CD4-positive, alpha-beta memory T cell (primary cell): ENCODE results near the gene RAD54L2. TPM values are rescaled to one million over a fixed set of nuclear protein-coding genes. Genes with fewer than 3 reads are reported as not detected.
A peak's percentile ranks its signal among the peaks of the same experiment; 100 is the strongest.
"Not testable (repeated sequence)": the region's sequence is repeated elsewhere in the genome, so short reads cannot be mapped to it uniquely, and the experiment has no call there.

Experiments used
- CTCF ChIA-PET: fragments of 350-600 bp; sonication (Branson Sonifier 250); formaldehyde crosslinking; loops from one replicate; lab custom pipeline; 2021; ENCODE audit warnings: inconsistent platforms; ENCODE audit not compliant: partially characterized antibody; lab: Charles Lee
- POLR2A ChIA-PET: fragments of 350-600 bp; sonication (Branson Sonifier 250); formaldehyde crosslinking; loops from one replicate; lab custom pipeline; 2021; ENCODE audit not compliant: partially characterized antibody; lab: Charles Lee
- DNase-seq, 5 donors: peaks; one replicate each; pipeline versions ENCODE4 v3.0.0 to v3.0.0-alpha.2; 2020 to 2022; ENCODE audit warnings: mixed read lengths in 1 of 5
- H3K27ac ChIP-seq: one replicate; pipeline ENCODE4 v1.7.0; 2013; ENCODE audit warnings: low read depth, low read length
- H3K27me3 ChIP-seq: 2 replicates; pipeline ENCODE4 v1.7.0; 2013; ENCODE audit warnings: mild to moderate bottlenecking, low read length, moderate library complexity; ENCODE audit not compliant: insufficient read depth
- H3K36me3 ChIP-seq: 2 replicates; pipeline ENCODE4 v1.7.0; 2013; ENCODE audit warnings: mild to moderate bottlenecking, low read length, moderate library complexity; ENCODE audit not compliant: insufficient read depth
- H3K4me1 ChIP-seq: 2 replicates; pipeline ENCODE4 v1.7.0; 2013; ENCODE audit warnings: mild to moderate bottlenecking, low read length, moderate library complexity; ENCODE audit not compliant: insufficient read depth
- H3K4me3 ChIP-seq, 2 donors: one replicate each; pipeline ENCODE4 v1.7.0; 2013; ENCODE audit warnings: low read length in 2 of 2, mild to moderate bottlenecking in 1 of 2
- H3K9me3 ChIP-seq, 2 donors: one replicate each; pipeline ENCODE4 v1.7.0; 2013; ENCODE audit warnings: low read length in 2 of 2, control low read depth in 1 of 2; ENCODE audit not compliant: control insufficient read depth in 1 of 2
- H3K27ac Mint-ChIP-seq, 7 donors: one replicate each; pipeline ENCODE4 v1.8.0; 2020 to 2021; ENCODE audit warnings: mixed read lengths in 7 of 7, mild to moderate bottlenecking in 6 of 7, inconsistent platforms in 3 of 7, moderate library complexity in 3 of 7
- H3K27me3 Mint-ChIP-seq, 2 donors: one replicate each; pipeline ENCODE4 v1.8.0; 2020 to 2021; ENCODE audit warnings: mixed read lengths in 2 of 2
- H3K36me3 Mint-ChIP-seq, 2 donors: one replicate each; pipeline ENCODE4 v1.8.0; 2020 to 2021; ENCODE audit warnings: mixed read lengths in 2 of 2, inconsistent platforms in 1 of 2, mild to moderate bottlenecking in 1 of 2
- H3K4me1 Mint-ChIP-seq, 4 donors: one replicate each; pipeline ENCODE4 v1.8.0; 2020 to 2021; ENCODE audit warnings: mixed read lengths in 4 of 4, mild to moderate bottlenecking in 1 of 4
- H3K4me3 Mint-ChIP-seq, 8 donors: one replicate each; pipeline ENCODE4 v1.8.0; 2020 to 2021; ENCODE audit warnings: mixed read lengths in 8 of 8, mild to moderate bottlenecking in 7 of 8, moderate library complexity in 6 of 8, inconsistent platforms in 3 of 8
- H3K9me3 Mint-ChIP-seq, 8 donors: one replicate each; pipeline ENCODE4 v1.8.0; 2020 to 2021; ENCODE audit warnings: mixed read lengths in 8 of 8, mild to moderate bottlenecking in 5 of 8, inconsistent platforms in 3 of 8, moderate library complexity in 1 of 8
- intact Hi-C: fragments of 100-400 bp; cut with micrococcal nuclease; formaldehyde crosslinking; loops from one replicate; pipeline ENCODE4 v1.15.1; 2023
- polyA plus RNA-seq, 2 donors: library from polyadenylated mRNA; unstranded; fragments of 300-500 nt; fragmentation: Illumina TruSeq; gene quantifications; one replicate each; pipeline ENCODE4 v1.2.3, GENCODE V29; 2021
- total RNA-seq, 2 experiments: library from RNA; stranded (reverse); gene quantifications; one replicate each; pipeline ENCODE4 v1.2.3, GENCODE V29; 2021

Gene RAD54L2
- total and polyA plus RNA-seq, 4 experiments from 2014 or later = 9.5 to 40.1 (median 29.1) TPM

DNA sequence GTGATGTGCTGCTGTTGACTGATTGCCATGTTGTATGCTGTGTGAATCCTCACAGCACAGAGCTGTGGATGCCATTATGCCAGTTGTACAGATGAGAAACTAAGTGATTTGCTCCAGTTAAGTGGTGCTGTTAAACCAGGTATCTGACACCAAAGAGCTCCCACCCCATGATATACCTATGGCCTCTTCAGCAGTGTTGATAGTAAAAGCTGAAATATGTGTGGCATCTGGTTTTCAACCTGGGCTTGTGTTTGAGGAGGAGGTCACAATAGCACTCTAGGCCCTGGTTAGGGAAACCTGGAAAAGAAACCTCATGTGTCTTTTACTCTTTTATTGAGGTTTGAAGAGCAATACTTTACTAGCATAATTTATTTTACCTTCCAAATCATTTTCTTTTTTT is 21.4 kb downstream of the RAD54L2 start:
- DNase-seq = no peak
- ChIA-PET CTCF (no interaction called here), POLR2A (no interaction called here)
- Histone ChIP-seq H3K4me1 (peaks cover 18% of the 10 kb centered on the region), H3K9me3 (no peaks in the 10 kb centered on the region), H3K27ac (no peak overlapping the region), H3K4me3 (no peak overlapping the region), H3K27me3 (no peaks in the 10 kb centered on the region), H3K36me3 (peaks cover 2% of the 10 kb centered on the region)
- peak overlapping the region in 2 of 7 donors; percentile 41 to 57 for H3K27ac Mint-ChIP-seq
- H3K36me3 Mint-ChIP-seq = peaks cover 7 to 18% of the 10 kb centered on the region in 2 donors
- H3K4me1 Mint-ChIP-seq = peaks cover 16 to 21% (median 18%) of the 10 kb centered on the region in 4 donors
- H3K27me3 Mint-ChIP-seq = no peaks in the 10 kb centered on the region
- no peaks in the 10 kb centered on the region for H3K9me3 Mint-ChIP-seq
- intact Hi-C loops = loop anchor here (10.0 kb wide), 1 partner anchor 75 kb away; no protein-coding TSS in a partner anchor
- H3K4me3 Mint-ChIP-seq = no peak overlapping the region

GRCh38 chr3:51562403-51562802 is 23.9 kb downstream of the RAD54L2 start:
- H3K27ac Mint-ChIP-seq = peak overlapping the region in 1 of 7 donors; percentile 38
- H3K9me3 Mint-ChIP-seq, DNase-seq, H3K36me3 ChIP-seq, H3K27ac ChIP-seq, H3K4me3 Mint-ChIP-seq, CTCF ChIA-PET, H3K9me3 ChIP-seq, H3K27me3 ChIP-seq, POLR2A ChIA-PET, H3K27me3 Mint-ChIP-seq, H3K4me3 ChIP-seq: not testable (repeated sequence)
- H3K4me1 ChIP-seq = peaks cover 18% of the 10 kb centered on the region
- peaks cover 12 to 25% of the 10 kb centered on the region in 2 donors for H3K36me3 Mint-ChIP-seq
- peaks cover 22 to 29% (median 27%) of the 10 kb centered on the region in 4 donors for H3K4me1 Mint-ChIP-seq
- intact Hi-C loops = loop anchor here (10.0 kb wide), 1 partner anchor 72 kb away; no protein-coding TSS in a partner anchor

DNA sequence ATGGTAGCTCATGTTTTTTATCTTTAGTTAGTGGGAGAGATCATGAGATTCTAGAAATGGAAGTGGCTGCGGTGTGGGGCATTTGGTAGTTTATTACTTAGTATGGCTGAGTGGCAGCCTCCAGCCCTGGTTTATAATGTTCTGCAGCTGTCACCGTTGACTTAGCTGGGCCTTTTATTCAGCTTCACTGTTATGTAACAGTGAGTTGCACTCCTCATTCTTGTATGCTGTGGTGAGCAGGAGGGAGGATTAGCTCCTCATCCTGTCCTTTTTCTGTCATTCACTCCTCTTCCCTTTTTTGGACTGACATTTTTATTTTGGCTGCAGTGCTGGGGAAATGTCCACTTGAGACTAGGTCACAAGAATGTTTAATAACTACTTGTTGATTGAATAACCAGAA is 29.5 kb downstream of the RAD54L2 start:
- ChIA-PET CTCF (interaction anchor here (0.6 to 1.3 kb wide), 2 partner anchors 114 to 946 kb away, joined by 3 to 5 read pairs; no protein-coding TSS in a partner anchor), POLR2A (interaction anchor here (1.2 kb wide), 1 partner anchor 15 kb away, joined by 3 read pairs; no protein-coding TSS in a partner anchor)
- Histone ChIP-seq H3K9me3 (no peaks in the 10 kb centered on the region), H3K27me3 (no peaks in the 10 kb centered on the region), H3K27ac (no peak overlapping the region), H3K4me3 (no peak overlapping the region), H3K36me3 (no peaks in the 10 kb centered on the region), H3K4me1 (peaks cover 13% of the 10 kb centered on the region)
- Mint-ChIP-seq H3K4me1 (peaks cover 20 to 34% (median 31%) of the 10 kb centered on the region in 4 donors), H3K9me3 (no peaks in the 10 kb centered on the region), H3K36me3 (peaks cover 16 to 26% of the 10 kb centered on the region in 2 donors), H3K4me3 (no peak overlapping the region), H3K27me3 (no peaks in the 10 kb centered on the region), H3K27ac (peak overlapping the region in 4 of 7 donors; percentile 13 to 62 (median 38))
- no peak for DNase-seq
- intact Hi-C loops = loop anchor here (10.0 kb wide), 1 partner anchor 67 kb away; no protein-coding TSS in a partner anchor

GRCh38 chr3:51568996-51569395 is 30.5 kb downstream of the RAD54L2 start:
- Histone ChIP-seq H3K9me3 (no peaks in the 10 kb centered on the region), H3K36me3 (no peaks in the 10 kb centered on the region), H3K27ac (no peak overlapping the region), H3K4me3 (no peak overlapping the region), H3K27me3 (no peaks in the 10 kb centered on the region), H3K4me1 (peaks cover 4% of the 10 kb centered on the region)
- Mint-ChIP-seq H3K9me3 (no peaks in the 10 kb centered on the region), H3K4me3 (no peak overlapping the region), H3K36me3 (peaks cover 24 to 28% of the 10 kb centered on the region in 2 donors), H3K27ac (peak overlapping the region in 1 of 7 donors; percentile 43), H3K4me1 (peaks cover 15 to 24% (median 22%) of the 10 kb centered on the region in 4 donors), H3K27me3 (no peaks in the 10 kb centered on the region)
- intact Hi-C loops = loop anchor here (10.0 kb wide), 1 partner anchor 66 kb away; no protein-coding TSS in a partner anchor
- DNase-seq = no peak
- POLR2A ChIA-PET = no interaction called here
- CTCF ChIA-PET = no interaction called here

DNA sequence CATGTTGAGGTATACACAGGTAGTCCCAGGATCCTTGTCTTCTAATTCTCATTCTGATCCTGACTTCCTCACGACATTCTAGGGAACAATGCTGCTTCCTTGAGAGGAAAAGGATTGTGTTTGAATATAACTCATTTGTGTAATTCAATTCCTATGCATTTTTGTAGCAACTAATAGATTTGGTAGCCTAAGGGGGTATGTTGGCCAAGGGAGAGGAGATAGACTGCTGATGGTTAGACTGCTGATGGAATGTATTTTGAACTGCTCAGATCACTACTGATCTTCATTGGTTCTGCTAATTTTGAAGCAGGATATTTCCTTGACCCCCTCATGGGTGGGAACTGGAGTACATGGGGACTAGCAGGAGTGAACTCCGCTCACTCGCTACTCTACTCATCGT is 39.7 kb downstream of the RAD54L2 start:
- H3K27ac ChIP-seq = no peak overlapping the region
- H3K36me3 ChIP-seq = no peaks in the 10 kb centered on the region
- H3K4me3 ChIP-seq = no peak overlapping the region
- Mint-ChIP-seq H3K27me3 (no peaks in the 10 kb centered on the region), H3K9me3 (peaks cover 0 to 2% (median 0%) of the 10 kb centered on the region in 8 donors), H3K36me3 (peaks cover 28 to 38% of the 10 kb centered on the region in 2 donors), H3K4me1 (peaks cover 13 to 27% (median 23%) of the 10 kb centered on the region in 4 donors), H3K27ac (peak overlapping the region in 2 of 7 donors; percentile 42 to 61), H3K4me3 (no peak overlapping the region)
- intact Hi-C loops = no loop called here
- no peaks in the 10 kb centered on the region for H3K4me1 ChIP-seq
- no peak for DNase-seq
- CTCF ChIA-PET = no interaction called here
- no peaks in the 10 kb centered on the region for H3K9me3 ChIP-seq
- H3K27me3 ChIP-seq = no peaks in the 10 kb centered on the region
- POLR2A ChIA-PET = no interaction called here

DNA sequence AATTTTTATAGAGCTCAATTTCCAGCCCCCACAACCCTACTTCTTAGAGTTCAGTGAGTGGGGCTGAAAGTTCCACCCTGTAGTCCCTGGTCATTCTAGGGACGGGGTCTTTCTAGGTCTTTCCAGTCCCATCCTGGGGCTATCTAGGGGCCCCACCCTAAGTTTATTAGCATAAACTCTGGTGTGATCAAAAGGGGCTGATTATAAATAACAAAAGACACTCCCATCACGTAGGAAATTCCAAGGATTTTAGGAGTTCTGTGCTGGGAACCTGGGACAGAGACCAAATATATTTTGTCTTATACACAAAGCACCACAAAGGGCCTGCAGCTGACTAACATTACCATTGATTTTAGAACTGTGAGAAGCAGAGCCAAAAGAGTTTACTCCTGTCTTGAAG is 41.9 kb downstream of the RAD54L2 start:
- H3K4me3 ChIP-seq = no peak overlapping the region
- Mint-ChIP-seq H3K27me3 (no peaks in the 10 kb centered on the region), H3K27ac (no peak overlapping the region), H3K9me3 (peaks cover 0 to 2% (median 0%) of the 10 kb centered on the region in 8 donors), H3K4me3 (no peak overlapping the region), H3K4me1 (peaks cover 14 to 25% (median 23%) of the 10 kb centered on the region in 4 donors), H3K36me3 (peaks cover 11 to 24% of the 10 kb centered on the region in 2 donors)
- no peak for DNase-seq
- no peaks in the 10 kb centered on the region for H3K36me3 ChIP-seq
- no peaks in the 10 kb centered on the region for H3K4me1 ChIP-seq
- ChIA-PET CTCF (no interaction called here), POLR2A (interaction anchor here (0.7 kb wide), 1 partner anchor 23 kb away, joined by 3 read pairs; no protein-coding TSS in a partner anchor)
- no peaks in the 10 kb centered on the region for H3K9me3 ChIP-seq
- H3K27me3 ChIP-seq = no peaks in the 10 kb centered on the region
- no peak overlapping the region for H3K27ac ChIP-seq
- intact Hi-C loops = no loop called here

- Mint-ChIP-seq H3K4me1 (peaks cover 11 to 19% (median 14%) of the 10 kb centered on the region in 4 donors), H3K27me3 (no peaks in the 10 kb centered on the region), H3K27ac (peak overlapping the region in 5 of 7 donors; percentile 9 to 75 (median 29)), H3K4me3 (no peak overlapping the region), H3K36me3 (peaks cover 9 to 24% of the 10 kb centered on the region in 2 donors), H3K9me3 (peaks cover 0 to 1% (median 0%) of the 10 kb centered on the region in 8 donors)
- H3K36me3 ChIP-seq = no peaks in the 10 kb centered on the region
- intact Hi-C loops = no loop called here
- POLR2A ChIA-PET = no interaction called here
- H3K9me3 ChIP-seq = no peaks in the 10 kb centered on the region
- H3K27me3 ChIP-seq = no peaks in the 10 kb centered on the region
- no peak overlapping the region for H3K4me3 ChIP-seq
- DNase-seq = no peak
- H3K4me1 ChIP-seq = no peaks in the 10 kb centered on the region
- H3K27ac ChIP-seq = no peak overlapping the region
- CTCF ChIA-PET = no interaction called here
Observed at GRCh38 chr3:51581524-51581923, 43.0 kb downstream of the RAD54L2 start.
